Measurements from ENCODE around the gene ZC3H7B. TPM values are rescaled to one million over a fixed set of nuclear protein-coding genes. Genes with fewer than 3 reads are reported as not detected.
A peak's percentile ranks its signal among the peaks of the same experiment; 100 is the strongest.

Gene ZC3H7B
- total and polyA plus RNA-seq, 7 experiments from 2014 or later = 1.7 to 65.9 (median 39.6) TPM

DNA sequence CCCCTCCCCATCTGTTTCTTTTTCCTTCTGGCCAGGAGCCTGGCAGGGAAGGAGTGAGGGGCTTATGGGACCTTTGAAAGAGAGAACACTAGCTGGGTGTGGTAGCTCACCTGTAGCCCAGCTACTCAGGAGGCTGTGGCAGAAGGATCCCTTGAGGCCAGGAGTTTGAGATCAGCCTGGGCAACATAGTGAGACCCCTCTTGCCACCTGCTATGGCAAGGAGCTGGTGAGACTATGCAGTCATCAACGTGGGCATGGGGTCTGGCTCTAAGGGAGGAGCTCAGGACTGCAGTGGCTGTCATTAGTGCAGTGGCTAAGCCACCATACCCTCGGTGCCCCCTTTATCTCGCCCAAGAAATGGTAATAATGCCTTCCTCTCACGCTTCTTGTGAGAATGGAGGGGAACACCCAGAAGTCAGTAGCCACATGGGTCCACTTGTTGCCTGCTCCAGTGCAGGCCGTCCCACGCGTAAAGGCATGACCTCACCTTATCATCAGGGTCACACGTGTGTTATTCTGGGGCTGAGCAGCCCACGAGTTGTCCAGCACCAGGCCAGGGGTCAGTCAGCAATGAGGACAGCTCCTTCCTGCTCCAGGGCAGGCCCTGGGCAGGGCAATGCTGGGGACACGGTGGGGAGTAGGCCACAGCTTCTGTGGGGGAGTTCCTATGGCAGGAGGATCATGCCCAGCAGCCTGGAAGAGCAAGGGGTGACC is 52.7 kb downstream of the ZC3H7B start:
- H3K4me1 Mint-ChIP-seq = peaks cover 0 to 3% (median 0%) of the 10 kb centered on the region in 7 donors
- no peaks in the 10 kb centered on the region for H3K9me3 ChIP-seq (ENCODE audit: control insufficient read depth in 2 of 3, low read length in 3 of 3)
- H3K4me3 ChIP-seq (ENCODE audit: low read length) = no peak overlapping the region
- H3K36me3 Mint-ChIP-seq = peaks cover 0 to 21% (median 10%) of the 10 kb centered on the region in 5 donors
- intact Hi-C loops (cut with micrococcal nuclease) = no loop called here
- H3K27me3 Mint-ChIP-seq = no peaks in the 10 kb centered on the region
- H3K4me1 ChIP-seq (ENCODE audit: control insufficient read depth in 2 of 2, insufficient read depth in 2 of 2, low read length in 2 of 2) = no peaks in the 10 kb centered on the region
- no peak overlapping the region for H3K4me3 Mint-ChIP-seq
- no peaks in the 10 kb centered on the region for H3K27me3 ChIP-seq (ENCODE audit: control insufficient read depth in 2 of 2, insufficient read depth in 2 of 2, low read length in 2 of 2)
- peaks cover 0 to 95% (median 21%) of the 10 kb centered on the region in 3 experiments for H3K36me3 ChIP-seq (ENCODE audit: control insufficient read depth in 2 of 3, insufficient read depth in 3 of 3, low read length in 3 of 3)
- no peak for ATAC-seq
- H3K27ac Mint-ChIP-seq = peak overlapping the region in 2 of 9 donors; percentile 12 to 56
- ChIA-PET CTCF (no interaction called here), POLR2A (no interaction called here)
- DNase-seq = no peak
- H3K9me3 Mint-ChIP-seq = no peaks in the 10 kb centered on the region
- H3K27ac ChIP-seq (ENCODE audit: low read depth, low read length) = no peak overlapping the region

DNA sequence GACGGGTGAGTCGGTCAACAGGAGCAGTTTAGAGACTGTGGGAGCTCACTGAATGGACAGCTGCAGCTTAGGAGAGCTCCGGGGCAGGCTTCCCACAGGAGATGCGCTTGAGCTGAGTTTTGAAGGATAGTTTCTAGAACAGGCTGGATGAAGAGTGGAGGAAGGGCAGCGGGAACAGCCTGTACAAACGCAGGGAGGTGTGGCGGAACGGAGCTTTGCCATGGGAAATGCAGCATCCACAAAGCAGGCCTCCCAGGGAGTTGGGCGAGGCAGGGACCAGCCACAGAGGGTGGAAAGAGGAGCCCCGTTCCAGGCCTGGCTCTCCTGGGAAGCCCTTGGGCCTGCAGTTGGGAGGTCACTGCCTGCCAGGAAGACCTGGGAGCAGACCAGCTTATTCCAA is 53.7 kb downstream of the ZC3H7B start:
- Histone ChIP-seq H3K27ac (ENCODE audit: low read depth, low read length) (no peak overlapping the region), H3K4me1 (ENCODE audit: control insufficient read depth in 2 of 2, insufficient read depth in 2 of 2, low read length in 2 of 2) (no peaks in the 10 kb centered on the region), H3K27me3 (ENCODE audit: control insufficient read depth in 2 of 2, insufficient read depth in 2 of 2, low read length in 2 of 2) (no peaks in the 10 kb centered on the region), H3K4me3 (ENCODE audit: low read length) (no peak overlapping the region), H3K36me3 (ENCODE audit: control insufficient read depth in 2 of 3, insufficient read depth in 3 of 3, low read length in 3 of 3) (peaks cover 0 to 86% (median 11%) of the 10 kb centered on the region in 3 experiments), H3K9me3 (ENCODE audit: control insufficient read depth in 2 of 3, low read length in 3 of 3) (no peaks in the 10 kb centered on the region)
- ChIA-PET POLR2A (no interaction called here), CTCF (no interaction called here)
- H3K36me3 Mint-ChIP-seq = peaks cover 0 to 24% (median 9%) of the 10 kb centered on the region in 5 donors
- intact Hi-C loops (cut with micrococcal nuclease) = no loop called here
- no peak overlapping the region for H3K27ac Mint-ChIP-seq
- no peaks in the 10 kb centered on the region for H3K27me3 Mint-ChIP-seq
- DNase-seq (no peak), ATAC-seq (no peak)
- H3K4me3 Mint-ChIP-seq = no peak overlapping the region
- no peaks in the 10 kb centered on the region for H3K9me3 Mint-ChIP-seq
- H3K4me1 Mint-ChIP-seq = peaks cover 0 to 2% (median 0%) of the 10 kb centered on the region in 7 donors

DNA sequence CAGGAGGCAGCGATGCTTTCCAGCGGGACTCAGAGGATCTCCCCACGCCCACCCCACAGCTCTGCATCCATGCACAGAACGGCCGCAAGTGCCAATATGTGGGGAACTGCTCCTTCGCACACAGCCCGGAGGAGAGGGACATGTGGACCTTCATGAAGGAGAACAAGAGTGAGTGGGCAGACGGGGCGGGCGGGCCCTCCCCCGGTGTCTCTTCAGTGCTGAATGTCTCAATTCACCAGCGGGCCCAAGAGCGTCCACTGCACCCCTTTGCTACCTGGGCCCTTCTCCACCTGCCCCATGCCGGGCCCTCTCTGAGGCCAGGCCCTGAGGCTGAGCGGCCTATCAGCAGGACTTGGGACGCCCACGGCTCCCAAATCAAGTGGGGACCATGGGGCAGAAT is 54.6 kb downstream of the ZC3H7B start:
- Histone ChIP-seq H3K4me3 (ENCODE audit: low read length) (no peak overlapping the region), H3K36me3 (ENCODE audit: control insufficient read depth in 2 of 3, insufficient read depth in 3 of 3, low read length in 3 of 3) (peaks cover 0 to 76% (median 10%) of the 10 kb centered on the region in 3 experiments), H3K27ac (ENCODE audit: low read depth, low read length) (no peak overlapping the region), H3K9me3 (ENCODE audit: control insufficient read depth in 2 of 3, low read length in 3 of 3) (no peaks in the 10 kb centered on the region), H3K4me1 (ENCODE audit: control insufficient read depth in 2 of 2, insufficient read depth in 2 of 2, low read length in 2 of 2) (no peaks in the 10 kb centered on the region), H3K27me3 (ENCODE audit: control insufficient read depth in 2 of 2, insufficient read depth in 2 of 2, low read length in 2 of 2) (no peaks in the 10 kb centered on the region)
- no peak overlapping the region for H3K27ac Mint-ChIP-seq
- ChIA-PET CTCF (no interaction called here), POLR2A (no interaction called here)
- DNase-seq (no peak), ATAC-seq (no peak)
- H3K27me3 Mint-ChIP-seq = no peaks in the 10 kb centered on the region
- H3K9me3 Mint-ChIP-seq = no peaks in the 10 kb centered on the region
- H3K36me3 Mint-ChIP-seq = peaks cover 0 to 15% (median 3%) of the 10 kb centered on the region in 5 donors
- intact Hi-C loops (cut with micrococcal nuclease) = no loop called here
- no peaks in the 10 kb centered on the region for H3K4me1 Mint-ChIP-seq
- no peak overlapping the region for H3K4me3 Mint-ChIP-seq

DNA sequence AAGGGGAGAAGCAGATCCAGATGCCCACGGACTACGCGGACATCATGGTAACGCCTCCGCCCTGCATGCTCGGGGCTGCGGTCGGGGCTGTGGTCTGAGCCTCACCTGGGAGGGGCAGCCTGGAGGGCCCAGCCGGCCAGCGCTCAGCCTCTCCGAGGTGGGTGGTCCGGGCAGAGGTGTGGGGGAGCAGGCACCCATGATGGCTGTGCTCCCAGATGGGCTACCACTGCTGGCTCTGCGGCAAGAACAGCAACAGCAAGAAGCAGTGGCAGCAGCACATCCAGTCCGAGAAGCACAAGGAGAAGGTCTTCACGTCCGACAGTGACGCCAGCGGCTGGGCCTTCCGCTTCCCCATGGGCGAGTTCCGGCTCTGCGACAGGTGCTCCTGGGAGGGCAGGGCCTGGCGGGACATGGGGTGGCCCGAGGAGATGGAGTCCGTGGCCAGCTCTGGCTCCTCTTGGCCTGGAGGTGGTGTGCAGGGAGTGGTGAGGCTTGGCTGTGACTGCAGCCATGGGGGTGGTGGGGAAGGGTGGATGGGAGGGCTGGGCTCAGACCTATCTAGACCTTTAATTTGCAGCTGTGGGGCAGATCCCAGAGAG is 55.2 kb downstream of the ZC3H7B start:
- no peaks in the 10 kb centered on the region for H3K27me3 Mint-ChIP-seq
- peaks cover 0 to 70% (median 10%) of the 10 kb centered on the region in 3 experiments for H3K36me3 ChIP-seq (ENCODE audit: control insufficient read depth in 2 of 3, insufficient read depth in 3 of 3, low read length in 3 of 3)
- intact Hi-C loops (cut with micrococcal nuclease) = no loop called here

DNA sequence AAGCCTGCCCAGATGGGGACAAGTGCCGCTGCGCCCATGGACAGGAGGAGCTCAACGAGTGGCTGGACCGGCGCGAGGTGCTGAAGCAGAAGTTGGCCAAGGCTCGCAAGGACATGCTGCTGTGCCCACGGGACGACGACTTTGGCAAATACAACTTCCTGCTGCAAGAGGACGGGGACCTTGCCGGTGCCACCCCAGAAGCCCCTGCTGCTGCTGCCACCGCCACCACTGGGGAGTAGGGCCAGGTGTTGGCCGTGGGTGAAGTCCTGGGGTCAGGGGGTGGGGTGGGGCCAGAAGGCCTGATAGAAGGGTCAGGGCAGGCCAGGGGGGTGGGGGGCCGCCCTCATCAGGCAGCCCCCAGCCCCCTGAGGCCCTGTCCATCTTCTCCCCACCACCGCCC is 55.9 kb downstream of the ZC3H7B start:
- intact Hi-C loops (cut with micrococcal nuclease) = no loop called here
- ChIA-PET CTCF (no interaction called here), POLR2A (no interaction called here)
- no peaks in the 10 kb centered on the region for H3K9me3 ChIP-seq (ENCODE audit: control insufficient read depth in 2 of 3, low read length in 3 of 3)
- DNase-seq (no peak), ATAC-seq (no peak)
- no peaks in the 10 kb centered on the region for H3K4me1 ChIP-seq (ENCODE audit: control insufficient read depth in 2 of 2, insufficient read depth in 2 of 2, low read length in 2 of 2)
- H3K27me3 Mint-ChIP-seq = no peaks in the 10 kb centered on the region
- no peak overlapping the region for H3K4me3 Mint-ChIP-seq
- H3K27me3 ChIP-seq (ENCODE audit: control insufficient read depth in 2 of 2, insufficient read depth in 2 of 2, low read length in 2 of 2) = no peaks in the 10 kb centered on the region
- no peaks in the 10 kb centered on the region for H3K9me3 Mint-ChIP-seq
- H3K4me3 ChIP-seq (ENCODE audit: low read length) = no peak overlapping the region
- no peaks in the 10 kb centered on the region for H3K4me1 Mint-ChIP-seq
- H3K27ac ChIP-seq (ENCODE audit: low read depth, low read length) = no peak overlapping the region
- peaks cover 0 to 11% (median under 1%) of the 10 kb centered on the region in 5 donors for H3K36me3 Mint-ChIP-seq
- H3K27ac Mint-ChIP-seq = no peak overlapping the region
- H3K36me3 ChIP-seq (ENCODE audit: control insufficient read depth in 2 of 3, insufficient read depth in 3 of 3, low read length in 3 of 3) = peaks cover 0 to 64% (median 10%) of the 10 kb centered on the region in 3 experiments

More for the DNA sequence above, 55.2 kb downstream of the ZC3H7B start:
- H3K27me3 ChIP-seq (ENCODE audit: control insufficient read depth in 2 of 2, insufficient read depth in 2 of 2, low read length in 2 of 2) = no peaks in the 10 kb centered on the region
- H3K27ac ChIP-seq (ENCODE audit: low read depth, low read length) = no peak overlapping the region
- Mint-ChIP-seq H3K9me3 (no peaks in the 10 kb centered on the region), H3K4me1 (no peaks in the 10 kb centered on the region), H3K4me3 (no peak overlapping the region), H3K27ac (no peak overlapping the region), H3K36me3 (peaks cover 0 to 15% (median 4%) of the 10 kb centered on the region in 5 donors)
- DNase-seq = no peak
- CTCF ChIA-PET = no interaction called here
- ATAC-seq = no peak
- H3K9me3 ChIP-seq (ENCODE audit: control insufficient read depth in 2 of 3, low read length in 3 of 3) = no peaks in the 10 kb centered on the region
- H3K4me1 ChIP-seq (ENCODE audit: control insufficient read depth in 2 of 2, insufficient read depth in 2 of 2, low read length in 2 of 2) = no peaks in the 10 kb centered on the region
- no peak overlapping the region for H3K4me3 ChIP-seq (ENCODE audit: low read length)
- POLR2A ChIA-PET = no interaction called here

DNA sequence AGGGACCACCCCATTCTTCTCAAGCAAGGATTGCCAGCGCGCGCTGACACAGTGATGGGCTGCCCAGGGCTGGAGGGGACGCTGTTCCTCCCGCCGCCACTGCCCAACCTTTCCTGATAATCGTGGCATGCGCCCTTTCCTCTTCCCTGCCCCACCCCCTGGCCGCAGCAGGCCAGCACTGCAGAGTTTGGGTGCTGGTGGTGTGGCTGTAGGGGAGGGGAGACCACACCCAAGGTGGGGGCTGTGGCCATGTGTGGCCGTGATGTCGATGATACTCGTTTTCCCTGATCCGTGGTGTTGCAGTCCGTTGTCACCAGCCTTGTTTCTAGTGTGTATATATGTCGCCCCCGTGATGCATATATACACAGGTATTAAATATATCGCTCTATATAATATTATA is 57.6 kb downstream of the ZC3H7B start:
- Histone ChIP-seq H3K4me1 (ENCODE audit: control insufficient read depth in 2 of 2, insufficient read depth in 2 of 2, low read length in 2 of 2) (no peaks in the 10 kb centered on the region), H3K9me3 (ENCODE audit: control insufficient read depth in 2 of 3, low read length in 3 of 3) (no peaks in the 10 kb centered on the region), H3K27me3 (ENCODE audit: control insufficient read depth in 2 of 2, insufficient read depth in 2 of 2, low read length in 2 of 2) (no peaks in the 10 kb centered on the region), H3K27ac (ENCODE audit: low read depth, low read length) (no peak overlapping the region), H3K4me3 (ENCODE audit: low read length) (no peak overlapping the region), H3K36me3 (ENCODE audit: control insufficient read depth in 2 of 3, insufficient read depth in 3 of 3, low read length in 3 of 3) (peaks cover 0 to 50% (median 10%) of the 10 kb centered on the region in 3 experiments)
- Mint-ChIP-seq H3K9me3 (peaks cover 0 to 2% (median 0%) of the 10 kb centered on the region in 11 donors), H3K27ac (no peak overlapping the region), H3K27me3 (no peaks in the 10 kb centered on the region), H3K4me3 (no peak overlapping the region), H3K36me3 (peaks cover 0 to 8% (median 0%) of the 10 kb centered on the region in 5 donors), H3K4me1 (no peaks in the 10 kb centered on the region)
- POLR2A ChIA-PET = no interaction called here
- ATAC-seq = no peak
- intact Hi-C loops (cut with micrococcal nuclease) = no loop called here
- CTCF ChIA-PET = no interaction called here
- no peak for DNase-seq

DNA sequence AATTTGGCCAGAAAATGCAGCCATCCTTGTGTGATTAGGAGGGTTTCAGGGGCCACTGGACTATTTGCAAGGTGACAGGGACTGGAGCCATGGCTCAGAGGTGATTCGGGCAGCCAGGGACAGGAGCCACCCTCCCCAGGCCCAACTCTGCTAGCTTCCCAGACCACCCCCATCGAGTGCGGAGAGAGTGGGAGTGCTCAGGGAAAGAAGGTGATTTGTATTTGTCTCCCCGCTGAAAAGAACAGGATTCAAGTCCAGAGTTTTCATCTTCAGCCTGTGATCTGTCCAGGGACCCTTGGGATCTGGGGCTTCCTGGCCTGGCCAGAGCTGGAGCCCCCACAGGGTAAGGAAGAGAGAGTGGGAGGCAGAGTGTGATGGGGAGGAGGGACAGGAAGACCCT is 58.1 kb downstream of the ZC3H7B start:
- H3K4me1 ChIP-seq (ENCODE audit: control insufficient read depth in 2 of 2, insufficient read depth in 2 of 2, low read length in 2 of 2) = no peaks in the 10 kb centered on the region
- POLR2A ChIA-PET = no interaction called here
- CTCF ChIA-PET = no interaction called here
- ATAC-seq = no peak
- peaks cover 0 to 46% (median 10%) of the 10 kb centered on the region in 3 experiments for H3K36me3 ChIP-seq (ENCODE audit: control insufficient read depth in 2 of 3, insufficient read depth in 3 of 3, low read length in 3 of 3)
- peaks cover 0 to 8% (median 0%) of the 10 kb centered on the region in 5 donors for H3K36me3 Mint-ChIP-seq
- H3K4me3 ChIP-seq (ENCODE audit: low read length) = no peak overlapping the region
- H3K27me3 Mint-ChIP-seq = no peaks in the 10 kb centered on the region
- intact Hi-C loops (cut with micrococcal nuclease) = no loop called here
- no peak overlapping the region for H3K4me3 Mint-ChIP-seq
- H3K27ac Mint-ChIP-seq = peak overlapping the region in 1 of 9 donors; percentile 16
- no peak overlapping the region for H3K27ac ChIP-seq (ENCODE audit: low read depth, low read length)
- no peak for DNase-seq
- H3K27me3 ChIP-seq (ENCODE audit: control insufficient read depth in 2 of 2, insufficient read depth in 2 of 2, low read length in 2 of 2) = no peaks in the 10 kb centered on the region
- no peaks in the 10 kb centered on the region for H3K4me1 Mint-ChIP-seq
- H3K9me3 ChIP-seq (ENCODE audit: control insufficient read depth in 2 of 3, low read length in 3 of 3) = no peaks in the 10 kb centered on the region
- H3K9me3 Mint-ChIP-seq = peaks cover 0 to 2% (median 0%) of the 10 kb centered on the region in 11 donors
